ENCODE measurements around the gene GUCY1B1.

GUCY1B1 gene

GRCh38 chr4:155758481-155759371 lies at the start of gene GUCY1B1:
GUCY1B1 (plus strand) TSS chr4:155759021; CDS start chr4:155759141, 120 bp downstream.
- DNase-seq = no peak

- DNase-seq = no peak
Measured at GRCh38 chr4:155709918-155710317, 48.9 kb upstream of the GUCY1B1 start.

- DNase-seq = no peak
Measured at GRCh38 chr4:155711556-155711955, 47.3 kb upstream of the GUCY1B1 start.

GRCh38 chr4:155712846-155713245 lies 46.0 kb upstream of the GUCY1B1 start:
- DNase-seq = no peak

GRCh38 chr4:155713911-155714310 lies 44.9 kb upstream of the GUCY1B1 start:
- DNase-seq = no peak

- DNase-seq = no peak
Measured at GRCh38 chr4:155722336-155722735, 36.5 kb upstream of the GUCY1B1 start.

- no peak for DNase-seq
Measured at GRCh38 chr4:155722816-155723499, 35.9 kb upstream of the GUCY1B1 start.

GRCh38 chr4:155724731-155725130 lies 34.1 kb upstream of the GUCY1B1 start:
- no peak for DNase-seq

GRCh38 chr4:155734065-155734464 lies 24.8 kb upstream of the GUCY1B1 start:
- no peak for DNase-seq

GRCh38 chr4:155734951-155735350 lies 23.9 kb upstream of the GUCY1B1 start:
- no peak for DNase-seq

GRCh38 chr4:155735496-155735895 lies 23.3 kb upstream of the GUCY1B1 start:
- no peak for DNase-seq

- DNase-seq = no peak
Measured at GRCh38 chr4:155738548-155738947, 20.3 kb upstream of the GUCY1B1 start.

GRCh38 chr4:155741546-155741945 lies 17.3 kb upstream of the GUCY1B1 start:
- no peak for DNase-seq

- no peak for DNase-seq
Measured at GRCh38 chr4:155742310-155743015, 16.4 kb upstream of the GUCY1B1 start.

GRCh38 chr4:155745984-155746383 lies 12.8 kb upstream of the GUCY1B1 start:
- no peak for DNase-seq

GRCh38 chr4:155748039-155748438 lies 10.8 kb upstream of the GUCY1B1 start:
- DNase-seq = no peak

GRCh38 chr4:155749041-155749440 lies 9.8 kb upstream of the GUCY1B1 start:
- no peak for DNase-seq

- no peak for DNase-seq
Measured at GRCh38 chr4:155751569-155751968, 7.3 kb upstream of the GUCY1B1 start.

- no peak for DNase-seq
Measured at GRCh38 chr4:155757745-155758265, 1.0 kb upstream of the GUCY1B1 start.

- DNase-seq = no peak
Measured at GRCh38 chr4:155759372-155760252, 791 bp downstream of the GUCY1B1 start.

GRCh38 chr4:155761047-155761446 lies 2.2 kb downstream of the GUCY1B1 start:
- DNase-seq = no peak

GRCh38 chr4:155761916-155762315 lies 3.1 kb downstream of the GUCY1B1 start:
- no peak for DNase-seq

Measured in DMS79 (cell line).